Caki2 (cell line): ENCODE results near the gene CALCOCO1. TPM values are rescaled to one million over a fixed set of nuclear protein-coding genes. Genes with fewer than 3 reads are reported as not detected.
A peak's percentile ranks its signal among the peaks of the same experiment; 100 is the strongest.
"Not testable (repeated sequence)": the region's sequence is repeated elsewhere in the genome, so short reads cannot be mapped to it uniquely, and the experiment has no call there.

ENCODE experiments used
- DNase-seq: peaks from one replicate; pipeline ENCODE4 v3.0.0-alpha.2; 2015; ENCODE audit warnings: low read depth
- in situ Hi-C: cut with HindIII; loops from 2 replicates; pipeline ENCODE4 v1.10.0; 2016; ENCODE audit warnings: low sequenced_read_pairs, low pct_unique_long_range_greater_than_20kb, mixed read lengths
- total RNA-seq: library from RNA; depleted of rRNA; stranded (reverse); fragments of >200 nt; shearing (Covaris generic); gene quantifications from 2 replicates; pipeline ENCODE4 v1.2.3, GENCODE V29; 2014; ENCODE audit warnings: low replicate concordance

Gene CALCOCO1
- total RNA-seq, 1 experiment from 2014 or later = 25.9 TPM

DNA sequence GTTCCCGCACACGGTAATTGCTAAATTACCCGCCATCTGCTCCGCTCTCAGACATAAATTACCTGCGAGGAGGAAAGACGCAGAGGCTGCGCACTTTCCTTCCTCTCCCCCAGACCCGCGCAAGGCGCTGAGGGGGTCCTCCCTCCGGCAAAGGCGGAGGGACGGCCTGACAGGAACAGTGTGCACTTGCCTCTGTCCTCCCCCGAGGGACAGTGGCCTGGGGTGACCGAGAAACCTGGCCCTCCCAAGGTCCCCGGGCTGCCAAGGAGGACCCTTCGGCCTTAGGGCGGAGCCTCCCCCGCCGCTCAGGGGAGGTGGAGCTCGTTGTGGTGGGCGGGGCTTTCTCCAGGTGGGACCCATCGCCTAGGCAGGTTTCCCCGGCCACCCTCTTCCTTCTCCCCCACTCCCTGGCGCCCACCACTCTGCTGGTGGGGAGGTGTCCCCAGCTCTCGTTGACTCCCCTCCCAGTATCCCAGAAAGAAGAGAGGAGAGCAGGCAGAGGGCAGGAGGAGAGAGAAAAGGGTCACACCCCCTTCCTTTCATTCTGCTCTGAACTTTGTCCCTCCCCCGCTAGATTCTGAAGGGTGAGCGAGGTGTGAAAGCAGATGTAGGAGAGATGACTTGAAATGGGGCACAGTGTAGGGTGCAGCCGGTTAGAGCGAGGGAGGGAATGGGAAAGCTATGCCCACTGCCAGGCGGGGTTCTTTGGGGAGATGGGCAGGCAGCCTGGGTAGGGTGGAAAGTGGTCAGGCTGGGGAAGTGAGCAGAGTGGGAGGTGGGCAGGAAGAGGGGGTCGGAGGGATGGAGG is 11.4 kb upstream of the CALCOCO1 start:
- in situ Hi-C loops = no loop called here
- DNase-seq = no peak

DNA sequence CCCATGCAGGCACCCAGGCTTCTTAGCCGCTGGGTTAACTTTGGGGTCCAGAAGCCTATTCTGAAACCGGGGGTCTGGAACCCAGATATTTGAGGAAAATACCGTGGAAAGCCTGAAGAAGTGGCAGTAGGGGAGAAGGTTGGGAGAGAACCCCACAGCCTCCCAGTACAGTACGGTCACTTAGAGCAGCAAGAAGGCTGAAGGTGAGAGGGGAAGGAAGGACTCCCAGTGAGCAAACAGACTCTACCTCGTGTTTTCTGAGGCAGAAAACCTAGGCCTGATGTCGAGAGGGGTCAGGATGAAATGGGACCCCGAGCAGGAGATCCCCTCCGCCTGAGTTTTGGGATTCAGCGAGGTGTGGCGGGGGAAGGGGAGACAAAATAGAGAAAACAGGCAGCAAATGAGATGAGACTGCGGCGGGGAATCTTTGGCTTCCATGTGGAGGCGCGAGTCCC is 10.7 kb upstream of the CALCOCO1 start:
- DNase-seq = no peak
- in situ Hi-C loops = no loop called here

DNA sequence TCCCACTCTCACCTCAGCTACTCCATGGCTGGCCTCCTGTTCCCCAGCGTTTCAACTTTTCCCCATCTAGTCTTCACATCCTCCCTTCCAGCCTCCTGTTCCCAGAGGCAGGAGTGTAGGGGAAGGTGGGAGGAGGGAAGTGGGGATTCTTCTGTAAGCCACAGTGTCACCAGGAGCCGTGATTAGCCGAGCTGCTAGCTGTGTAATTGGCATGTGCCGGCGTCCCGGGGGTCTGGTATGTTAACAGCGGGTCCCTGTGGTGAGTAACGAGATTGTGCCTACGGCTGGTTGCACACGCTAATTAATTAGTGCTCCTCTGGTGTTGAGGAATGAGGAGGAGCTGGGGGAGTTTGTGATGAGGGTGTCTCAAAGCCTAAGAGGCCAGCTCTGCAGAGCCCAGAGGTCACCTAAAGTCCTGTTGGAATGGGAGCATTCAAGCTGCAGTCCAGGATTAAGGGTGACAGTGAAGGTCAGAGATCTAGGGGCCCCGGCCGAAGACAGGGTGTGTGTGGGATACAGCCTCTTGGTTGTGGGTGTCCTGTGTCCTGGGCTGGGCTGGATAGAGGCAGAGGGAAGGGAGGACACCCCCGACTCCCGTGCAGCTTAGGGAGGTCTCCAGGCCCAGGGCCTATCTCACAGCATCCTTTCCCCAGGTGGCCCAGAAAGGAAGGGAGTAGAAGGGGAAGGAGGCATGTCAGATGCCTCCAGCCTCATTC is 10.0 kb upstream of the CALCOCO1 start:
- DNase-seq = no peak
- in situ Hi-C loops = no loop called here

DNA sequence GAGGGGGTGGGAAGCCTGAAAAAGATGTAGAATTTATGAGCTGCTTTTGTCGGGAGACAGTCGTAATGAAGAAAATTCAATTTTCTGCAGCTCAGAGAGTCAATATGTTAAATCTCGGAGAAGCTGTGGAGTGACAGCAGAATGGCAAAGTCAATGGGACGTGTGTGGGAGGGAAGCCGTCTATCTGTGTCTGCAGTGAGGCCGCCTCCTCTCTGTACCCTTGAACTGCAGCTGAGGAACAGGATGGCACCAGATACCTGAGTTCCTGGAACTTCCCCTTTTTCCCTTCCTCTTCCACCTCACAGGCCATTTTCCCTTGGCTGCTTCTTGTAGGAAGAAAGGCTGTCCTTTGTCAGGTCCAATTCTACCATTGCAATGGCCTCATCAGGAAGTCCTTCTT is 9.3 kb upstream of the CALCOCO1 start:
- no peak for DNase-seq
- in situ Hi-C loops = no loop called here

DNA sequence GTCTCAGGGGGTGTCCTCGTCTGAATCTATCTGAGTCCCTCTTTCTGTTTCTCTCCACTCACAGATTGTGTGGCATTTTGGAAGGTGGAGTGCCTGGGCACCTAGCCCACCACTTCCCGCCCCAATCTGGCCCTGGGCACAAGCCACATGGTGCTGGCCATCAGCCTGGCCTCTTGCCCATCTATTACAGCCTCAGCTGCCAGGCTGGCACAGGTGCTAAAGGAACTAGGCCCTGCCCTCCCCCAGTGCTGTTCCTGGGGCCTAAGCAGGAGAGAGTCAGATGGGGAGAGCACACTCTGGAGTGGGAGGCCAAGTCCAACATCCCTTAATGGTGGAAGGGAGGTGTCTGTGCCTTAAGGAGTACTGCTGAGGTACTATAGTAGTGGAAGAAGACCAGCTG is 8.3 kb upstream of the CALCOCO1 start:
- no peak for DNase-seq
- in situ Hi-C loops = no loop called here

DNA sequence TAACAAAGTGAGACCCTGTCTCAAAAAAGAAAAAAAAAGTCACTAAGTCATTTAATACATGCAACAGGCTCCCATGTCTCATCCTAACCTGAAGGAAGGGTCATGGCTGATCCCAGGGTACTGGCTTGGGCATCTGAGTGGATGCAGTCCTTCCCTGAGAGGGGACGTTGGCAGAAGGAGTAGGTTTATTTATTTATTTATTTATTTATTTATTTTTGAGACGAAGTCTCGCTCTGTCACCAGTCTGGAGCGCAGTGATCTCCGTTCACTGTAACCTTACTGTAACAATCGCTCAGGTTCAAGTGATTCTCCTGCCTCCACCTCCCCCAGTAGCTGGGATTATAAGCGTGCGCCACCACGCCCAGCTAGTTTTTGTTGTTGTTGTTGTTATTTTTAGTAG is 7.2 kb upstream of the CALCOCO1 start:
- DNase-seq = no peak
- in situ Hi-C loops = no loop called here

DNA sequence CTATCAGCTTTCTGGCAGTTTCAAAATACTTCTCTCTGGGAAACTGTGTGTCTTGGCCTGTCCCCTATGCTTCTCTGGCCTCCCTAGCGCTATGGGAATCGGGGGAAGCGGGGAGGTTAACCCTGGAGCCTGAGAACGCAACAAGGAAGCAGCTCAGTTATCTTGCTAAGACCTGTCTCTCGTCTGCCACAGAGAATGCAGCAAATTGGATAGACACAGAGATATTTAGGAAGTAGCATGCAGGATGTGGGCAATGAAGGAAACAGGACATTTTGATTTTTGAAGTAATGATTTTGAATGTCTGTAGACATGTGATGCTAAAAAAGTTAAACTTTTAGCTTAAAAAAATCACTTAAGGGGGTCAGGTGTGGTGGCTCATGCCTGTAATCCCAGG is 6.6 kb upstream of the CALCOCO1 start:
- in situ Hi-C loops = no loop called here
- no peak for DNase-seq

DNA sequence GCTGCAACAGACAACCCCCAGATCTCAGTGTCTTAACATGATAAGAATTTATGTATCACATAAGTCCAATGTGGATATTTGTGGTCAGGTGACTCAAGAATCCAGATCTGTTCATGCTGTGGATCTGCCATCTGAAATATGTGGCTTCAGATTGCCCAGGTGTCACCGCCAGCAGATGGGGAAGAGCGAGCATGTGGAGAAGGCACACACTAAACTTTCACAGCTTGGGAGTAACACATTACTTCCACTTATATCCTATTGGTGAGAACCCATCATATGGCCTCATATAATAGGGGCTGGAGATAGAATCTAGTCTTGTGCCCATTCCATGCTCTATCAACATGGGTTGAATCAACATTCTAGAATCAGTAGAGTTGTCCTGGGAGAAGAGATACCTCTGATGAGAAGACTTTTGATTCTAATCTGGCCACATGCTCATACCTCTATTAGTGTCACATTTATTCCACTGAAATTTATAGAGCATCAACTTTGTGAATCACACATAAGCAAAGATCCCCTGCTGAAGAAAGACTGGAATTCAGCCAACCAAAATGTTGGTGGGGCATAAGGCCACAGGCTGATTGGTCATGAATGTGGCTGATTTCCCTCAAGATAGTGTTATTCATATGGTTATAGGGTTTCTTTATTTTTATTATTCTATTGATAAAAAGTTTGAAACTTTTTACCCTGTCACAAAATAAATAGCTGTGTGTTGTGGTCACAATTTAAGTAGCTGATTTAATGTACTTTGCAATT is 6.0 kb upstream of the CALCOCO1 start:
- DNase-seq = peak; percentile 70
- in situ Hi-C loops = no loop called here

DNA sequence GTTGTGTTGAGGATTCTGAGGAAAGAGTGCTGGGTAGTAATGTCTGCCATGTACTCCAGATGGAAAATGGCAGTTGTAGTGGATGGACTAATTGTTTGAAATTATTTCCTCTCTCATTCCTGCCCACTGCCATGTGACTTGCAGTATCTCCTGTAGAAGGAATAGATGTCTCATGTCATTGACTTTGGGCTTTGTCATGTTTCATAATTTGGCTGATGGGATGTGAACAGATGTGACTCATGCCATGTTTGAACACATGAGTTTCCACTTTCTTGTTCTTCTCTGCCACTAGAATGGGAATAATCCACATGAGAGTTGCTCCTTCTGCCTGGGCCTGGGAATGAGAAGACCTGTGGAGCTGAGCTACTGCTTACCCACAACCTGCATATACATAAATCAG is 2.4 kb upstream of the CALCOCO1 start:
- in situ Hi-C loops = no loop called here
- DNase-seq = no peak

DNA sequence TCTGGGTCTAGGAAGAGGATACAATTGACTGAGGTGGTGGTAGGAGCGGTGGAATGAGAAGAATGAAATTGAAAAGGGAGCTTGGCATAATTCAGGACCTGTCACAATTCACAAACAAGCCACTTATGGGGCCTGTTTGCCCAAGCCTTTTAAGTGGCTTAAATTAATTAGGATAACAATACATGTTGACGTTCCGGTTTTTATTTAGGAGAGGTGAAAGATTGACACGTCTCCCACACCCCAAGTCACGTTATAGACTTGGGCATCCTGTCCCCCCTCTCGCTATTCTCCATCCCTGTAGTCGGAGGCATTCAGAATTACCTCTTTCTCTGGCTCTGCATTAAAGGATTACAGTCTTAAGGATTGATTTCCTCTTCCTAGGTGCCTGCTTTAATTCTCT is 954 bp upstream of the CALCOCO1 start:
- in situ Hi-C loops = no loop called here

DNA sequence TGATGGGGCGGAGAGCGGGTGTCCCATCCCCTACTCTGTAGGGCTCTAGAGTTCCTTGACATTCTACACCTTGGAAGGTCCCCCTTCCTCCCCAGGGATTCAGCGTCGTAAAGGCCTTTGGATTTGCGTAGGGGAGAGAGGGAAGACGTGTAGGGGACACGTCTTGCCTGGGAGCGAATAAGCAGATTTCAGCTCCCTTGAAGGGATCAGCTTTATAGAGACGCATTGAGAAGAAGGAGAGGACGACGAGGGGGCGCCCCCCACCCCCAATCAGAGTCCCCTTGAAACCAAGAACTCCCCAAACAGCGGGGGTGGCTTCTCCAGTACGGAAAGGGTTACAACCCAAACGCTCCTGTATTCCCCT is 324 bp downstream of the CALCOCO1 start:
- in situ Hi-C loops = no loop called here
- DNase-seq = peak; percentile 14

More for the DNA sequence above, 954 bp upstream of the CALCOCO1 start:
- DNase-seq = no peak

DNA sequence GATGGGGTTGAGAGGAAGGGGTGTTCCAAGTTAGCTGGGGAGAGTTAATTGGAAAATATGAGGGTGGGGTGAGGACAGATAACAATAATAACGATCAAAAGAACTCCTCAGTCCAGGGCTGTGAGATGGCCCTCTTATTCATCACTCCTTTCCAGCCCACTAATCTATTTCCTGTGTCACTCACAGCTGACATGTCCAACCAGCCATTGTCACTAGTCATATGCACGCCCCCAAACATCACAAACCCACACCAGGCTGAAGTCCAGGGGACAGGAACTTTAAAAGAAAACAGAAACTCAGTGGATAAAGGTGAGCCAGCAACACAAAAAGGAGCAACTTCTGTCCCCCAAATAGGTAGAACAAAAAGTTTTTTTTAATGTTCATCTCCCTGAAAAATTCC is 911 bp downstream of the CALCOCO1 start:
- DNase-seq = no peak
- in situ Hi-C loops = no loop called here

DNA sequence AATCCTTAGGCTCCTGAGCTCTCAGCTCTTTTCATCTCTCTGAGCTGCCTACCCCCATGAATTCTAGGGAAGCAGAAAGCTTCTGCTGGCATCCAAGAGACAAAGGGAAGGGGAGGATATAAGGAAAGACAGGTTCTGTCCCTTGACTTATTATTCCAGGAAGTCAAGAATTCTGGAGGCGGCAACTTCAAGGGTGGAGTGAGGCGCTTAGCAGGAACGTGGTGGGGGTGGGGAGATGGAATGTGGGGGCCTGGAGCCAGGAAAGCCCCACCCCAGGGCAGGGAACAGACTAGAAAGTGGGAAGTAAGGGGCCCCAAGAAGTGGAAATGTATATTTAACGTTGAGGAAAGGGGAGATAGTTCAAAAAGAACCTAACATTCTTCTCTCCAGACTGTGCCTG is 1.4 kb downstream of the CALCOCO1 start:
- in situ Hi-C loops = no loop called here
- no peak for DNase-seq

DNA sequence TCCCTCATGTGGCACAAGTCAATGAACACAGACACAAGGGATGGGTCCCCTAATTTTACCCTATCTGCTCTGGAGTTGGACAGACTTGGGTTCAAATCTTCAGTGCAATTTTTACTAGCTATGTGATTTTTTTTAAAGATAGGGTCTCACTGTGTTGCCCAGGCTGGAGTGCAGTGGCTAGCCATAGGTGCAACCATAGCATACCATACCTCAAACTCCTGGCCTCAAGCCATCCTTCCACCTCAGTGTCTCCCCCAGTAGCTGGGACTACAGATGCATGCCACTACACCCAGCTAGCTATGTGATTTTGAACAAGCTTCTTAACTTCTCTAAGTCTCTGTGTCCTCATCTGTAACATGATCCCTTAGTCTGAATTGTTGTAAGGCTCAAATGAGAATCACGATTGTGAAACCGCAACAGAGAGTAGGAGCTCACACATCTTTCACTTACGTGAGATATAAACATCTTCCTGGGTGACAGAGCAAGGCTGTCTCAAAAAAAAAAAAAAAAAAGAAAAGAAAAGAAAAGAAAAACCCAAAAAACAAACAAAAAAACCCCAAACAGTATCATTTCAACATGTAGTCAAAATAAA is 4.7 kb downstream of the CALCOCO1 start:
- in situ Hi-C loops = no loop called here
- DNase-seq = no peak

DNA sequence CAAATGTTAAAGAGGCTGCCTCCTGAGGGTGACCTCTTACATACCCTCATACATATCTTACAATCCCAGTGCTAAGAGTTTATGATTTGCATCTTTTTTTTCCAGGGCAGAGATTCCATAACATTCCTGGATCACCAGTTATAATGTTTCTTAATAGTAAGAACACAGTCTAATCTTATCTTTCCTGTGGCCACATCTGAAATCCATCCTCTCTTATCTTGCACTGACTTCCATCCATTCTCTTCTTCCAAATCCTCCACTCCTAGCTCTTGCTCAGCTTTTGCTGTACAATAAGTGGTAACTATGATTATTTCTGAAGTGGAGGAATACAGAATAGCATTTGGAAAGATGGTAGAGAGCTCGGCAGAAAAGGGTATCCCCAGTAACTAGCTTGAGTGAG is 6.3 kb downstream of the CALCOCO1 start:
- in situ Hi-C loops = no loop called here

DNA sequence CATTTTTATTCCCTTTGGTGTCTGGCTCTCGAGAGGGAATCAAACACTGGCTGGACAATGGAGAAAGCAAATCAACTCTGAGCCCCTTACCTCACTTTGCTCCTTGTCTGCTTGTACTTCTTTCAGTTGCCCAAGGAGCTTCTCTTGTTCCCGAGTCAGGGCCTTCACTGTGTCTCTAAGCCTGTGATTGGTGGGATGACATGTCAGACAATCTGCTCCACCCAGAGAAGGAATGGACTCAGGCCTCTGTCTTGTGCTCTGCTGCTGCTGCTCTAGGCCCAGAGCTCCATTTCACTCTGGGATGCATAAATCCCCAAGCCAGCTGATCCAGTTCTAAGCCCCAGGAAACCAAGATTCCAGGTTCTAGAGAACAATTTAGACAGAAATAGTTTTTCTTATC is 7.6 kb downstream of the CALCOCO1 start:
- DNase-seq = no peak
- in situ Hi-C loops = no loop called here

More for the DNA sequence above, 6.3 kb downstream of the CALCOCO1 start:
- no peak for DNase-seq

DNA sequence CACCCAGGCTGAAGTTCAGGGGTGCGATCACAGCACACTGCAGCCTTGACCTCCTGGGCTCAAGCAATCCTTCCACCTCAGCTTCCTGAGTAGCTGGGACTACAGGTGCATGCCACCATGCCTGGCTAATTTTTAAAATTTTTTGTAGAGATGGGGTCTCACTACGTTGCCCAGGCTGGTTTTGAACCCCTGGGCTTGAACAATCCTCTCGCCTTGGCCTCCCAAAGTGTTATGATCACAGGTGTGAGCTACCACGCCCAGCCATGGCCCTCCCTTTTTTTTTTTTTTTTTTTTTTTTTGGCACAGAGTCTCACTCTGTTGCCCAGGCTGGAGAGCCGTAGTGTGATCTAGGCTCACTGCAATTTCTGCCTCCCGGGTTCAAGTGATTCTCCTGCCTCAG is 8.7 kb downstream of the CALCOCO1 start:
- DNase-seq, in situ Hi-C loops: not testable (repeated sequence)

DNA sequence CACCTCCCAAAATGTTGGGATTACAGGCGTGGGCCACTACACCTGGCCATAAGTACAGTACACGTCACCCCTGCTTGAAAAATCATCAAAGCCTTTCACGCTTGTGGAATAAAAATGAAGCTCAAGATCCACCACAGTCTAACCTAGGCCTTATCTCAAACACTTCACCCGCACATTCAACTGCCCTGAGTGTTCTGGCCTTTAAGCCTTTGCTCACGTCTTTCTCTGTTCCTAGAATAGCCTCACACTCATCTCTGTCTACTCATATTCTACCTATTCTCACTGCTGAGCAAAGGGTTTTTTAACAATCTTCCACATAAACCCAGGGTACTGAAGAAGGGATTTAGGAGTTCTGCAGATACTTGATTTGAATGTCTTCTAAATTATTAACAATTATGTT is 9.9 kb downstream of the CALCOCO1 start:
- in situ Hi-C loops = no loop called here
- no peak for DNase-seq

DNA sequence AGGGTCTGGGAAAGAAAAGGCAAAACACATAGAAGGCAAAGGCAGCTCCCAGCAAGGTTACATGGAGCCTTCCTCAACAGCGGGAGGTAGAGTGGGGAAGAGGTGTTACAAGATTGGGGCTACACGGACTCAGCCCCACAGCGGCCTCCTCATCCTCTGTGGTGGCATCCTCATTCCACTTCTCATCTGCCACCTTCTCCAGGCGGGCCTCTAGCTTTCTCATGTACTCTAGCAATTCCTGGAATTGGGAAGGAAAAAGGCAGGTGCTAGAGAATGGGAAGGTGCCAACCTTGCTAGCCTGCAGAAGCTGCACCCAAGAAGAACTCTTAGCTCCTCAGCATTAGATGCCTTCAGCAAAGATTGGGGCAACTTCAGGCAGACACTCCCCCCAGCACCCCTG is 13.2 kb downstream of the CALCOCO1 start:
- in situ Hi-C loops = no loop called here
- DNase-seq = no peak
